GM06990 (cell line): ENCODE results near the gene SMIM20.

Experiments used
- DNase-seq: peaks from one replicate; pipeline ENCODE4 v3.0.0-alpha.2; 2011; ENCODE audit not compliant: insufficient read length; ENCODE audit errors: extremely low read depth
- H3K27me3 ChIP-seq: replicated peaks from 2 replicates; pipeline ENCODE4 v1.6.0; 2011; ENCODE audit warnings: low read length; ENCODE audit not compliant: control insufficient read depth, insufficient read depth
- H3K36me3 ChIP-seq: 2 replicates; pipeline ENCODE4 v1.5.1; 2011; ENCODE audit warnings: low read length; ENCODE audit not compliant: control insufficient read depth, insufficient read depth
- H3K4me3 ChIP-seq: replicated peaks from 2 replicates; pipeline ENCODE4 v1.5.1; 2011; ENCODE audit warnings: low read depth, mild to moderate bottlenecking, control low read depth, low read length
- TF ChIP-seq, protein P1 (sequence below): IDR thresholded peaks from 2 replicates; pipeline ENCODE4 v1.5.1; 2011; ENCODE audit warnings: low read length, control low read depth, mild to moderate bottlenecking, inconsistent platforms; ENCODE audit not compliant: insufficient read depth, poor library complexity, severe bottlenecking

SMIM20 gene

DNA sequence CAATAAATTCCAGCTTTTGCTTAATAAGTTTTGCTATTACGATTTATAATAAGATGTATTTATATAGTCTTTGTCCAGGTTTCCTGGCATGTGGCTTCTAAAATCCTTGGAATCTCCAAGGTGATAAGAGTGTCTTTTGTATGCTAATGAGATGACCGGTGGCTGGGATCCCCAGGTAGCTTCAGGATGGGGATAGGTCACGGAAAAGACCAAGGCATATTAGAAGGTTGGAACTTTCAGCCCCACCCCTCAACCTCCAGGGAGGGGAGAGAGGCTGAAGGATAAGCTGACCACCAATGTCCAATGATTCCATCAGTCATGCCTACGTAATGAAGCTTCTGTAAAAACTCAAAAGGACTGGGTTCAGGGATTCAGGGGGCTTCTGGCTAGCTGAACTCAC is 41.7 kb downstream of the SMIM20 start:
- TF ChIP-seq, protein P1, sequence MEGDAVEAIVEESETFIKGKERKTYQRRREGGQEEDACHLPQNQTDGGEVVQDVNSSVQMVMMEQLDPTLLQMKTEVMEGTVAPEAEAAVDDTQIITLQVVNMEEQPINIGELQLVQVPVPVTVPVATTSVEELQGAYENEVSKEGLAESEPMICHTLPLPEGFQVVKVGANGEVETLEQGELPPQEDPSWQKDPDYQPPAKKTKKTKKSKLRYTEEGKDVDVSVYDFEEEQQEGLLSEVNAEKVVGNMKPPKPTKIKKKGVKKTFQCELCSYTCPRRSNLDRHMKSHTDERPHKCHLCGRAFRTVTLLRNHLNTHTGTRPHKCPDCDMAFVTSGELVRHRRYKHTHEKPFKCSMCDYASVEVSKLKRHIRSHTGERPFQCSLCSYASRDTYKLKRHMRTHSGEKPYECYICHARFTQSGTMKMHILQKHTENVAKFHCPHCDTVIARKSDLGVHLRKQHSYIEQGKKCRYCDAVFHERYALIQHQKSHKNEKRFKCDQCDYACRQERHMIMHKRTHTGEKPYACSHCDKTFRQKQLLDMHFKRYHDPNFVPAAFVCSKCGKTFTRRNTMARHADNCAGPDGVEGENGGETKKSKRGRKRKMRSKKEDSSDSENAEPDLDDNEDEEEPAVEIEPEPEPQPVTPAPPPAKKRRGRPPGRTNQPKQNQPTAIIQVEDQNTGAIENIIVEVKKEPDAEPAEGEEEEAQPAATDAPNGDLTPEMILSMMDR: no peak
- H3K27me3 ChIP-seq: no peaks in the 10 kb centered on the region; the same call in none of the 2 replicates
- no peak for DNase-seq

DNA sequence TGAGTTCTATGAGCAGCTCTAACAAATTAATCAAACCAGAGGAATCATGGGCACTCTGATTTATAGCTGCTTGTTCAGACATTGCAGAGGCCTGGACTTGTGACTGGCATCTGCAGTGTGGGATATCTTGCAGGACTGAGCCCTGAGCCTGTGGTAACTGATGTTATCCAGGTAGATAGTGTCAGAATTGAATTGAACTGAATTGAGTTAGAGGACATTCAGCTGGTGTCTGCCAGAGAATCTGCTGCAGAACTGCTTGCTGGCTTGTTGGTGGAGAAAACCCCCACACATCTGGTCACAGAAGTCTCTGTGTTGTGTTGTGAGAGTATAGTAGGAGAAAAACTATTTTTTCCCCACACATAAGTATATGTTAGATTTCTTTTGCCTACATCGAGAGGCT is 42.2 kb downstream of the SMIM20 start:
- Histone ChIP-seq H3K4me3 (no peak overlapping the region), H3K36me3 (no peaks in the 10 kb centered on the region), H3K27me3 (no peaks in the 10 kb centered on the region; the same call in none of the 2 replicates)
- TF ChIP-seq, protein P1: no peak
- no peak for DNase-seq

More for the DNA sequence above, 41.7 kb downstream of the SMIM20 start:
- H3K36me3 ChIP-seq: no peaks in the 10 kb centered on the region
- H3K4me3 ChIP-seq: no peak overlapping the region

DNA sequence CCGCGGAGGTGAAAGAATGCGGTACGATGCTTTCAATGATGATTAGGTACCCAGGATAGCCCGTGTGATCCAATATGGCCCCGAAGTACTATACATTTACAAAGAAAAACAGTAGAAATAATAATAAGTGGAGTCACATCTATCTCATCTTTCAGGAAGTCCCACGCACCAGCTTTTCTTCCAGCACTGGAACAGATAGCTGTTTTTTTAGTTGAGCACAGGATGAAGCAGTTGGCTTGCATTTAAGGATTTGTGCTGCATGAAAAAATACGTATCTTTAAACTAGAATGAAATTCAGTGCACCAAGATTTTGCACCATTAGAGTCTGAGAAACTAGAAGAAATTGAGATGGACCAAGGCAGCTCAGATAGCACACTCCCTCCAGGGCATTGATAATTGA is 44.1 kb downstream of the SMIM20 start:
- H3K27me3 ChIP-seq: no peaks in the 10 kb centered on the region; the same call in none of the 2 replicates
- TF ChIP-seq, protein P1: no peak
- H3K4me3 ChIP-seq: no peak overlapping the region
- H3K36me3 ChIP-seq: no peaks in the 10 kb centered on the region
- no peak for DNase-seq

DNA sequence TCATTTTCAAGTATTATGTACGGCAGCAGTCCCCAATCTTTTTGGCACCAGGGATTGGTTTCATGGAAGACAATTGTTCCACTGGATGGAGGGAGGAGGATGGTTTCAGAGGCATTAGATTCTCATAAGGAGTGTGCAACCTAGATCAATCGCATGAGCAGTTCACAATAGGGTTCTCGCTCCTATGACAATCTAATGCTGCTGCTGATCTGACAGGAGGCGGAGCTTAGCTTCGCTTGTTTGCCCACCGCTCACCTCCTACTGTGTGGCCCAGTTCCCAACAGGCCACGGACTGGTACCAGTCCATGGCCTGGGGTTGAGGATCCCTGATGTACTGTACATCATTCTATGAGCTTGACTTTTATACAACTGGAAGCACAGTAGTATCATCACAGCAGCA is 48.4 kb downstream of the SMIM20 start:
- Histone ChIP-seq H3K4me3 (no peak overlapping the region), H3K36me3 (no peaks in the 10 kb centered on the region), H3K27me3 (no peaks in the 10 kb centered on the region)
- TF ChIP-seq, protein P1: no peak
- no peak for DNase-seq

DNA sequence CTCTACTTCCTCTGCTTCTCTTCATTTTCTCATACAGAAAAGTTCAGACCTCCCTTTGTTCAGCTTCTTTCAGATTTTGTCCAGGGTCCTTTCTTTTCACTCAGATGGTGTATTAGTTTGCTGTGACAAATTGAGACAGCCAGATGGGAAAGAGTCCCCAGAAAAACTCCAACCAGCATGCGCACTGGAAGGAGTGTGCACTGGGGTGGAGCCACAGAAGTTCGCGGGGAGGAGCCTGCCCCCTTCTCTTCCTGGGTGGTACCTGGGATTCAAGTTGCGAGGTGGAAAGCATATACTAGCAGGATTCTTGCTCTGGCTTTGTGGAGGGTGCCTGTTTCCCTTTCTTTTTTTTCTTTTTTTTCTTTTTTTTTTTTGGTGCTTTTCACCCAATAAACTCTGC is 51.6 kb downstream of the SMIM20 start:
- H3K27me3 ChIP-seq: no peaks in the 10 kb centered on the region

More for the DNA sequence above, 51.6 kb downstream of the SMIM20 start:
- H3K36me3 ChIP-seq: no peaks in the 10 kb centered on the region
- DNase-seq: no peak
- TF ChIP-seq, protein P1: no peak
- no peak overlapping the region for H3K4me3 ChIP-seq
